ENCODE results near the gene FCGR3A.
"Not testable (repeated sequence)": the region's sequence is repeated elsewhere in the genome, so short reads cannot be mapped to it uniquely, and the experiment has no call there.

- TF ChIP-seq, protein P1, sequence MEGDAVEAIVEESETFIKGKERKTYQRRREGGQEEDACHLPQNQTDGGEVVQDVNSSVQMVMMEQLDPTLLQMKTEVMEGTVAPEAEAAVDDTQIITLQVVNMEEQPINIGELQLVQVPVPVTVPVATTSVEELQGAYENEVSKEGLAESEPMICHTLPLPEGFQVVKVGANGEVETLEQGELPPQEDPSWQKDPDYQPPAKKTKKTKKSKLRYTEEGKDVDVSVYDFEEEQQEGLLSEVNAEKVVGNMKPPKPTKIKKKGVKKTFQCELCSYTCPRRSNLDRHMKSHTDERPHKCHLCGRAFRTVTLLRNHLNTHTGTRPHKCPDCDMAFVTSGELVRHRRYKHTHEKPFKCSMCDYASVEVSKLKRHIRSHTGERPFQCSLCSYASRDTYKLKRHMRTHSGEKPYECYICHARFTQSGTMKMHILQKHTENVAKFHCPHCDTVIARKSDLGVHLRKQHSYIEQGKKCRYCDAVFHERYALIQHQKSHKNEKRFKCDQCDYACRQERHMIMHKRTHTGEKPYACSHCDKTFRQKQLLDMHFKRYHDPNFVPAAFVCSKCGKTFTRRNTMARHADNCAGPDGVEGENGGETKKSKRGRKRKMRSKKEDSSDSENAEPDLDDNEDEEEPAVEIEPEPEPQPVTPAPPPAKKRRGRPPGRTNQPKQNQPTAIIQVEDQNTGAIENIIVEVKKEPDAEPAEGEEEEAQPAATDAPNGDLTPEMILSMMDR (IDR thresholded peaks at IDR 0.05; ENCODE audit: low read depth, low read length), result not testable (repeated sequence)
- TF ChIP-seq POLR2A (IDR thresholded peaks at IDR 0.05; ENCODE audit: extremely low read depth, insufficient read length), result not testable (repeated sequence)
- TF ChIP-seq, protein P2, sequence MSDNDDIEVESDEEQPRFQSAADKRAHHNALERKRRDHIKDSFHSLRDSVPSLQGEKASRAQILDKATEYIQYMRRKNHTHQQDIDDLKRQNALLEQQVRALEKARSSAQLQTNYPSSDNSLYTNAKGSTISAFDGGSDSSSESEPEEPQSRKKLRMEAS (IDR thresholded peaks at IDR 0.05; ENCODE audit: low read depth, low read length), result not testable (repeated sequence)
Observed at GRCh38 chr1:161571703-161572102, 22.1 kb upstream of the FCGR3A start.

Measured in NB4 (cell line).